Neutrophil (primary cell): ENCODE measurements around the gene KCNH1.

ENCODE experiments used
- H3K27ac ChIP-seq: fragments of 200-600 bp; sonication (generic); 2 replicates; pipeline ENCODE4 v1.5.1; 2016; ENCODE audit warnings: mild to moderate bottlenecking, moderate library complexity
- H3K27me3 ChIP-seq: fragments of 200-600 bp; sonication (generic); 2 replicates; pipeline ENCODE4 v1.6.0; 2016; ENCODE audit warnings: mild to moderate bottlenecking
- H3K36me3 ChIP-seq: fragments of 200-600 bp; sonication (generic); 2 replicates; pipeline ENCODE4 v1.5.1; 2017
- H3K4me1 ChIP-seq, 2 experiments: fragments of 200-600 bp in 1 of 2; sonication (generic) in 1 of 2; 1 replicate in 1 of 2; 2 replicates in 1 of 2; pipeline versions ENCODE4 v1.5.1 to v1.6.1; 2013 to 2016; ENCODE audit warnings: low read depth in 1 of 2, low read length in 1 of 2, mild to moderate bottlenecking in 1 of 2, moderate library complexity in 1 of 2; ENCODE audit not compliant: control insufficient read depth in 1 of 2, insufficient read depth in 1 of 2
- H3K4me3 ChIP-seq, 2 experiments: fragments of 200-600 bp in 1 of 2; sonication (generic) in 1 of 2; 1 replicate in 1 of 2; 2 replicates in 1 of 2; pipeline ENCODE4 v1.5.1; 2013 to 2016; ENCODE audit warnings: low read depth in 1 of 2, low read length in 1 of 2, mild to moderate bottlenecking in 1 of 2, moderate library complexity in 1 of 2
- H3K9me3 ChIP-seq: fragments of 200-600 bp; sonication (generic); 2 replicates; pipeline ENCODE4 v1.5.1; 2016
- TF ChIP-seq, protein P1 (sequence below): fragments of 200-600 bp; sonication (generic); IDR thresholded peaks from 2 replicates; pipeline ENCODE4 v1.5.1; 2016; ENCODE audit warnings: antibody characterized with exemption

The KCNH1 gene

DNA sequence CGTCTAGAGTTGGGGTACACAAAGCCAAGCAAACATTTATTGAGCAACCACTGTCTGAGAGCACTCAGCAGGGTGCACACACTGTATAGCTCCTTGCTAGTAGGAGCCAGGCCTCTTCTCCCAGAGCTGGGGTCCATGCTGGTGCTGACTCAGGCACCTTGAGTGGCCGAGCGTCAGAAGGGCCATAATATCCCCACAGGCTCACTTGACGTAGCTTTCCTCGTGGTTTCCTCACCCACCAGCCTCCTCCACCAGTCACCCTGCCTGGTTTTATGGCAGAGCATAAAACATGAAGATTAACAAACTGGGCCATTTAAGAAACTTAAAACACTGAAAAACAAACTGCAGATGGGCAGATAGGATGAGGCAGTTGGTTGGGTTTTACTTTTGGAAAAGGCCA is 443.7 kb downstream of the KCNH1 start:
- H3K27ac ChIP-seq: no peak overlapping the region
- H3K9me3 ChIP-seq: no peaks in the 10 kb centered on the region
- no peak overlapping the region for H3K4me3 ChIP-seq
- TF ChIP-seq, protein P1, sequence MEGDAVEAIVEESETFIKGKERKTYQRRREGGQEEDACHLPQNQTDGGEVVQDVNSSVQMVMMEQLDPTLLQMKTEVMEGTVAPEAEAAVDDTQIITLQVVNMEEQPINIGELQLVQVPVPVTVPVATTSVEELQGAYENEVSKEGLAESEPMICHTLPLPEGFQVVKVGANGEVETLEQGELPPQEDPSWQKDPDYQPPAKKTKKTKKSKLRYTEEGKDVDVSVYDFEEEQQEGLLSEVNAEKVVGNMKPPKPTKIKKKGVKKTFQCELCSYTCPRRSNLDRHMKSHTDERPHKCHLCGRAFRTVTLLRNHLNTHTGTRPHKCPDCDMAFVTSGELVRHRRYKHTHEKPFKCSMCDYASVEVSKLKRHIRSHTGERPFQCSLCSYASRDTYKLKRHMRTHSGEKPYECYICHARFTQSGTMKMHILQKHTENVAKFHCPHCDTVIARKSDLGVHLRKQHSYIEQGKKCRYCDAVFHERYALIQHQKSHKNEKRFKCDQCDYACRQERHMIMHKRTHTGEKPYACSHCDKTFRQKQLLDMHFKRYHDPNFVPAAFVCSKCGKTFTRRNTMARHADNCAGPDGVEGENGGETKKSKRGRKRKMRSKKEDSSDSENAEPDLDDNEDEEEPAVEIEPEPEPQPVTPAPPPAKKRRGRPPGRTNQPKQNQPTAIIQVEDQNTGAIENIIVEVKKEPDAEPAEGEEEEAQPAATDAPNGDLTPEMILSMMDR: no peak
- H3K27me3 ChIP-seq: no peaks in the 10 kb centered on the region
- peaks cover 0 to 6% of the 10 kb centered on the region in 2 experiments for H3K4me1 ChIP-seq
- H3K36me3 ChIP-seq: no peaks in the 10 kb centered on the region

DNA sequence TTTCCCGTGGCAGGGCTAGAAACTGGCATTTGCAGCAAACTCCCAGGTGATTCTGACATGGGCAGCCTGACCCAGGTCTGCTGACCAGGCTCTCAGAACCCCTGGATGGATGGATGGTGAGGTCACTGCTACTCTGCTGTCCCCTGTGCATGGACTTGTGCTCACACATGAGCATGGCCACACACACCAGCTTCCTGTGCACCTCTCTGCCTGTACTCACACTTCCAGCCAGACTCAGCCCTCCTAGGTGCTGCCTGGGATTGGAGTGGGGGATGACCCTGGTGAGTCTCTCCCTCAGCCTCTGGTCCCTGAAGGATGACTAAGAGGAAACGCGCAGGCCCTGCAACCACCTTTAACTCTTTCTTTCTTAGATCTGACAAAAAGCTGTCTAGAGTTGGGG is 444.1 kb downstream of the KCNH1 start:
- no peaks in the 10 kb centered on the region for H3K36me3 ChIP-seq
- TF ChIP-seq, protein P1: no peak
- H3K4me3 ChIP-seq: no peak overlapping the region
- no peaks in the 10 kb centered on the region for H3K27me3 ChIP-seq
- H3K9me3 ChIP-seq: no peaks in the 10 kb centered on the region
- peaks cover 0 to 6% of the 10 kb centered on the region in 2 experiments for H3K4me1 ChIP-seq
- no peak overlapping the region for H3K27ac ChIP-seq

DNA sequence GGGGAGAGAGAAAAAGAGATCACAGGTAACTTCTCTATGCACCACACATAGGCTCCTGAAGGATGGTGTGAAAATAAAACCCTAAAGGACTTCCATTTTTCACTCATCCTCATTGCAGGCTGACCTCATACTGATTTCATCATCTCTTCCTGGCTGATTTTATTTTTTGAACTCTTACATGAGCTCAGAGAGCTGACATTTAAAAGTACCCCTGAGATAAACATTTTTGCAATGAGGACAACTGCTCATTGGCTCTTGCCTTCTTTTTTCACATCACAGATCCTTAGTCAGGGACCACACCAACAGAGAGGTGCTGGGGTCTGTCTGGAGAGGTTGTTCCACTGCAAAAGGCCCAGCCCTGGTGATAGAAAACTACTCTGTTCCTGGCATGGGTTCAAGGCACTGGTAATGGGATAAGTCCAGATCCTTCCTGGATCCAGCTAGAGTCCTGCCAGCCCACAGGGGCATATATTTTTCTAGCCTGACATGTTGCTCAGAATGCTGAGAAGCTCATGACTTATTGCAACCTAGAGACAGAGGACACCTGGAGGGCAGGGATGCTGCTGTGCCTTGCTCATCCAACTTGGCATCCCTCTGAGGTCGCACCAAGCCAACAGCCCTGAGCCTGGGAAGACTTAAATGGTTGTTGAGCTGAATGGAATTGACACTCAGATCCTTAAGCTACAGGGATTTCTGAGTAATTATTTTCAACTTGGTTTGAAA is 445.3 kb downstream of the KCNH1 start:
- no peak overlapping the region for H3K27ac ChIP-seq

DNA sequence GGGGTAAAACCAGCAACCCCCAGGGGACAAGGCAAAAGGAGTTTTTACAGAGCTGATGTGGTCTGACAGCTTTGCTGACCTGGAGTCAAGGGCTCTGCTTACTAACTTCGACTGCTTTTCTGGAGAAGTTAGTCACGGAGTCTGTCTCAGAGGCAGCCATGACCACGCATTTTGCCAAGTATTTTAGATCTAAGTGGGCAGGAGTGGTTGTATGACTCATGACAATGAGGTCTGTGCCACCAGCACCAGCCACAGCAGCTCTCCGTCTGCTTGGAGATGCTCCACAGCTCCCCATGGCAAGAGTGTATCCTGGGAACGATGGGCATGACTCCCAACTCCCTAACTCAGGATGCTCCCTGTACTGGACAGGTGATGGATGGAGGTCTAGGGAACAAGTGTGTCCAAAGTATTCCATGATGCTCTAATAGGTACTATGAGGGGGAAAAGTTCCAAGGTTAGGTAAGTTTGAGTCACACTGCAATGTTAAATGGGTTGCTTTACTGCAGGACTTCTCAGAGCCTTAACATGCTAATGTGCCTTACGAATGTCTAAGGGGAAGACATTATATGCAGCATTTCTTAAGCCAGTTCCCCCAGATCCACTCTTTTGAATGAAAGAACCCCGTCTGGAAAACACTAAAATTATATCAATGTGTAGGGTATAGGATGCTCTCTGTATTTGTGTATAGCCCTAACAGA is 446.2 kb downstream of the KCNH1 start:
- Histone ChIP-seq H3K27me3 (no peaks in the 10 kb centered on the region), H3K4me3 (no peak overlapping the region), H3K9me3 (no peaks in the 10 kb centered on the region), H3K27ac (no peak overlapping the region), H3K4me1 (peaks cover 0 to 3% of the 10 kb centered on the region in 2 experiments), H3K36me3 (no peaks in the 10 kb centered on the region)
- TF ChIP-seq, protein P1: no peak

More for the DNA sequence above, 445.3 kb downstream of the KCNH1 start:
- Histone ChIP-seq H3K4me1 (peaks cover 0 to 6% of the 10 kb centered on the region in 2 experiments), H3K9me3 (no peaks in the 10 kb centered on the region), H3K36me3 (no peaks in the 10 kb centered on the region), H3K4me3 (no peak overlapping the region), H3K27me3 (no peaks in the 10 kb centered on the region)
- TF ChIP-seq, protein P1: no peak

DNA sequence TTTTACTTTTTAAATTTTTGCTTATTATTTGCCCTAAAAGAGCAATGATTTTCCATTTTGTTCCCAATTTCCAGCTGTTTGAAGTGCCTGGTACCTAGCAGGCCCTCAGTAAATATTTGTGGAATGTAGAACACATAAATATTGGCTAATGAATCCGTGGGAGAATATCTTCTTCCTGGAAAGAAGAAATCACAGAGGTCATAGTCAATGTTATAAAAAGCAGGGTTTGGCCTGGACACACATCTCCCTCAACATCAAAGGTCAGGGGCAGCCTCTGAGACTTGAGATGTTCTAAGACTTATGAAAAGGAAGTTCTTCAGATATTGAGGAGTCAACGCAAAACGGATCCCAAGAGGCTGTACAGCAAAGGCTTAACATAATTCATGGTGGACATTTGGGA is 447.1 kb downstream of the KCNH1 start:
- no peaks in the 10 kb centered on the region for H3K27me3 ChIP-seq
- no peaks in the 10 kb centered on the region for H3K36me3 ChIP-seq

More for the DNA sequence above, 447.1 kb downstream of the KCNH1 start:
- no peak overlapping the region for H3K4me3 ChIP-seq
- H3K4me1 ChIP-seq: no peaks in the 10 kb centered on the region
- H3K27ac ChIP-seq: no peak overlapping the region
- no peaks in the 10 kb centered on the region for H3K9me3 ChIP-seq
- TF ChIP-seq, protein P1: no peak
